ENCODE data around the gene PCNT.

The PCNT gene

DNA sequence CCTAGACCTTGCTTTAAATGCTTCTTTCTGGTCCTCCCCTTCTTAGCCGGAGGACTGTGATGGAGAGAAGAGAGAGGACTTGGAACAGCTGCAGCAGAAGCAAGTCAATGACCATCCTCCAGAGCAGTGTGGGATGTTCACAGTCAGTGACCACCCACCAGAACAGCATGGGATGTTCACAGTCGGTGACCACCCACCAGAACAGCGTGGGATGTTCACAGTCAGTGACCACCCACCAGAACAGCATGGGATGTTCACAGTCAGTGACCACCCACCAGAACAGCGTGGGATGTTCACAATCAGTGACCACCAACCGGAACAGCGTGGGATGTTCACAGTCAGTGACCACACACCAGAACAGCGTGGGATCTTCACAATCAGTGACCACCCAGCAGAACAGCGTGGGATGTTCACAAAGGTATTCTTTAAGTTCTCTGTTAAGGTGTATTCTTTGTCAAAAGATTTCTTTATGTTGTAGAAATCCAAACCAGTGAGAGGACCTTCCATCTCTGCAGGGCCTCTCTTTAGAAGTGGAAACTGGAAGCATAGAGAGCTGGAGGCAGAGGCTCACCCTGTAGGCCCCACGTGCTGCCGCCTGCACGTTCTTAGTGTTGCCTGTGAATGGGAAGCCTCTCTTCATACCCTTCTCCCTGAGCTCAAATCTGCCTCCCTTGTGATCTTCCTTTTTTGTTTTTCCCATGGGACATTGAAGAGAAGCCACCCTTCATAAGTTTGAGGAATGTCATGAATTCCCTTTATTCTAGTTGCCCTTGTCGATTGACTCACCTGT is 10.6 kb downstream of the PCNT start:
- no peak for DNase-seq (ENCODE audit: low read depth in 1 of 2, low spot score in 1 of 2)

GRCh38 chr21:46336603-46337002 is 12.6 kb downstream of the PCNT start:
- DNase-seq (ENCODE audit: low read depth in 1 of 2, low spot score in 1 of 2), result no peak

DNA sequence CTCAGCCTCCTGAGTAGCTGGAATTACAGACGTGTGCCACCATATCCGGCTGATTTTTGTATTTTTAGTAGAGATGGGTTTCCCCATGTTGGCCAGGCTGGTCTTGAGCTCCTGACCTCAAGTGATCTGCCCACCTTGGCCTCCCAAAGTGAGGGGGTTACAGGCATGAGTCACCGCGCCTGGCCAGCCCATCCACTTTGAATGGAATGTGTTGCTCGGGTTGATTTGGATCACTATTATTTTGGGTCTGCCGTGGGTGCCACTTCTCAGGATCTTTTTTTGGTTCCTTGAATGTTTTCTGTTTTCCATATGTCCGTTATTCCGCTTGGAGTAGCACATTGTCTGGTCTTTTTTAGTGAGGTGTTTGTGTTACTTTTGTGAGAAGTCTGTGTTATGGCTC is 17.0 kb downstream of the PCNT start:
- DNase-seq (ENCODE audit: low read depth in 1 of 2, low spot score in 1 of 2), result no peak

GRCh38 chr21:46344219-46344915 is 20.4 kb downstream of the PCNT start:
- DNase-seq (ENCODE audit: low read depth in 1 of 2, low spot score in 1 of 2), result no peak

- no peak for DNase-seq (ENCODE audit: low read depth in 1 of 2, low spot score in 1 of 2)
Observed at GRCh38 chr21:46345861-46346260, 21.9 kb downstream of the PCNT start.

- DNase-seq (ENCODE audit: low read depth in 1 of 2, low spot score in 1 of 2), result no peak
Observed at GRCh38 chr21:46346296-46347202, 22.6 kb downstream of the PCNT start.

DNA sequence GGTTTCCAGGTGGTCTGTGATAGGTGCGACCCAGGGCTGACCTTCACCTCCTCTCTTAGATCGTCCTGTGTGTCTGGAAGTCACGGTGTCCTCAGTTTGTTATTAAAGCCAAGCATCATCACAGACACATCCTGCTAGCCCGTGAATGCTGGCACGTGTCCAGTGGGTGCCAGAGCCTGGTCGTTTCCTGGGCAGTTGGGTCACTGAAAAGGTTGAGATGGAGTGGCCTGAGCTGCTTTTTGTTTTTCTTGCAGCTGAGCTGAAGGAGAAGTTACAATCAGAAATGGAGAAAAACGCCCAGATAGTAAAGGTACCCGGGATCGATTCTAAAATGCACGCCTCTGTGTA is 23.2 kb downstream of the PCNT start:
- DNase-seq (ENCODE audit: low read depth in 1 of 2, low spot score in 1 of 2), result no peak

DNA sequence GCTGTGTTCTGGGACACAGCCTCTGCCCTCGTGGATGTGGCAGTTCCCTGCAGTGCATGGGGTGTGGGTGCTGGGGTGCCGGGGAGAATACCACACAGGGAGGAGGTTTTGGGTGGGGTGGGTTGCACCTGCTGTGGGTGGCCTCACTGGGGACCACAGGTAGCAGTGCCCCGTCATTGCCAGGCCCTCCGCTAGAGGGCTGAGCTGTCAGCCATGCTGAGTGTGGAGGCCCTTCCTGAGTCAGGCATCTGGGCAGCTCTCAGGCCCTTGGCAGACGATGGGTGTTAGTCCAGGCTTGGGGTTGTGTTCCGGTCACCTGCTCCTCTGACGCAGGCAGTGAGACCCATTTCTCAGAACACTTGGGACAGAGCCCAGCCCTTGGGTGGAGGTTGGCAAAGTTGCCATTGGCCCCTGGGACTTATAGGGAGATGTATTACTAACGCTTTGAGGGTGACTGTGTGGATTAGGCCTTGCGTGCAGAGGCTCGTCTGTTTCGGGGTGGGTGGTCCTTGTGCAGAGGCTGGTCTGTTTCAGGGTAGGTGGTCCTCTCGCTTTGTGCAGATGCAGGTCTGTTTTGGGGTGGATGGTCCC is 23.9 kb downstream of the PCNT start:
- DNase-seq (ENCODE audit: low read depth in 1 of 2, low spot score in 1 of 2), result no peak

GRCh38 chr21:46349134-46349760 is 25.3 kb downstream of the PCNT start:
- no peak for DNase-seq (ENCODE audit: low read depth in 1 of 2, low spot score in 1 of 2)

GRCh38 chr21:46350571-46350970 is 26.6 kb downstream of the PCNT start:
- DNase-seq (ENCODE audit: low read depth in 1 of 2, low spot score in 1 of 2), result no peak

GRCh38 chr21:46350981-46351380 is 27.0 kb downstream of the PCNT start:
- no peak for DNase-seq (ENCODE audit: low read depth in 1 of 2, low spot score in 1 of 2)

GRCh38 chr21:46351476-46352163 is 27.7 kb downstream of the PCNT start:
- no peak for DNase-seq (ENCODE audit: low read depth in 1 of 2, low spot score in 1 of 2)

DNA sequence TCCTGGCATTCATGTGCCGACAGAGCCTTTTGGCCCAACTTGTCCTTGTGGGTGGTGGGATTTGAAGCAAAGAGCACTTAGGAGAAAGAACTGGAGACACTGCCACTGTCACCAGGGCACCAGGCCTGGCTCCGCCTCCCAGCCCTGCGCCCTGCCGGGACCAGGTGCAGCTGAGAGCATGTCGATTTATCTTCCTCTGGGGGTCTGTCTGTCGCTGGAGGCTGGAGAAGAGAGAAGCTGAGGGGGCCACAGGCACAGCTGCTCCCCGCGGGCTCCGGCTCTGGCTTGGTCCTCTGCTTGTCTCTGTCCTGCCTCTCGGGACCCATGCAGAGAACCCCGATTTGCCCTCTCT is 28.2 kb downstream of the PCNT start:
- no peak for DNase-seq (ENCODE audit: low read depth in 1 of 2, low spot score in 1 of 2)

DNA sequence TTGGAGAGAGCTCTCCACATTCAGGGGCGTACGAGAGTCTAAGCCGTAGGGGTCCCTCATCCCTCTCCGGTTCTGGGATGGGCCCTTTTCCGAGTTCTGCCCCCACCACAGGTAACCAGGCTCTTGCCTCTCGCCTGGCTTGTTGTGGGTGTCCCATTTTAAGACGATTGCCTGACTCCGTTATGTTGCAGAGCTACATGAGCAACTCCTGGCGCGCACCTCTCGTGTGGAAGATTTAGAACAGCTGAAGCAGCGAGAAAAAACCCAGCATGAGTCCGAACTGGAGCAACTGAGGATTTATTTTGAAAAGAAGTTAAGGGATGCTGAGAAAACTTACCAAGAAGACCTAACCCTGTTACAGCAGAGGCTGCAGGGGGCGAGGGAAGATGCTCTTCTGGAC is 29.0 kb downstream of the PCNT start:
- no peak for DNase-seq (ENCODE audit: low read depth in 1 of 2, low spot score in 1 of 2)

DNA sequence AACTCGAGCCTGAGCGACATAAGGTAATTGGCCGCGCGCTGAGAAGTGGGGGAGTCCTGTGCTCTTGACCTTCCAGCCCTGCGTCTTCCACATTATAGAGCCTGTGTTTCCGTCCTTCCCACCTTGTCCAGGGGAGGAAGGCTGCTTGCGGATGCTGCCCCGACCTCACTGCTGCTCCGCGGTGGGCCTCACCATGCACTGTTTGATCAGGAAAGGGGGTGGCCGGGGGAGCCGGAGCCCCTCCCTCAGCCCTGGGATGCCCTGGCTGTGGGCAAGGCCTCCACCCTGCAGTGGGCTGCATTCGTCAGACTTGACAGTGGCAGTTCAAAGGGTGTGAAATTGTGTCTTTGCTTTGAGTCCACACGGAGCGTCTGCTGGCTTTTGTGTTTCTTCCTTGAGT is 30.1 kb downstream of the PCNT start:
- DNase-seq (ENCODE audit: low read depth in 1 of 2, low spot score in 1 of 2), result no peak

DNA sequence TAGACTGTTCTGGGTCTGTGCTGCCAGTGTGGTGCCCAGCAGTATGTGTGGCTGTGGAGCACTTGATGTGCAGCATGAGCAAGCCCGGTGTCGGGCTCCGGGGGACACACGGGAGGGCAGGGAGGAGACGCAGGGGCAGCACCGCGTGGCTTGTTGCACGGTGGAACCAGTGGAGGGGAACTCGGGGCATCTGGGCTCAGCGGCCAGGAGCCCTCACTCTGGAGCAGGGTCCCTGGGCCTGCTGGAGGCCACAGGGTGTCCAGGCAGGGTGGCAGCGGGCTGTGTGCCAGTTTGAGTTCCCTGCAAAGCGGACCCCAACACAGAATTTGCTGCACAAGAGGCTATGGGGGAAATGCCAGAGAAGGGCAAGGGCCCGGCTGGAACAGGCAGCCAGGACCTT is 30.6 kb downstream of the PCNT start:
- DNase-seq (ENCODE audit: low read depth in 1 of 2, low spot score in 1 of 2), result no peak

DNA sequence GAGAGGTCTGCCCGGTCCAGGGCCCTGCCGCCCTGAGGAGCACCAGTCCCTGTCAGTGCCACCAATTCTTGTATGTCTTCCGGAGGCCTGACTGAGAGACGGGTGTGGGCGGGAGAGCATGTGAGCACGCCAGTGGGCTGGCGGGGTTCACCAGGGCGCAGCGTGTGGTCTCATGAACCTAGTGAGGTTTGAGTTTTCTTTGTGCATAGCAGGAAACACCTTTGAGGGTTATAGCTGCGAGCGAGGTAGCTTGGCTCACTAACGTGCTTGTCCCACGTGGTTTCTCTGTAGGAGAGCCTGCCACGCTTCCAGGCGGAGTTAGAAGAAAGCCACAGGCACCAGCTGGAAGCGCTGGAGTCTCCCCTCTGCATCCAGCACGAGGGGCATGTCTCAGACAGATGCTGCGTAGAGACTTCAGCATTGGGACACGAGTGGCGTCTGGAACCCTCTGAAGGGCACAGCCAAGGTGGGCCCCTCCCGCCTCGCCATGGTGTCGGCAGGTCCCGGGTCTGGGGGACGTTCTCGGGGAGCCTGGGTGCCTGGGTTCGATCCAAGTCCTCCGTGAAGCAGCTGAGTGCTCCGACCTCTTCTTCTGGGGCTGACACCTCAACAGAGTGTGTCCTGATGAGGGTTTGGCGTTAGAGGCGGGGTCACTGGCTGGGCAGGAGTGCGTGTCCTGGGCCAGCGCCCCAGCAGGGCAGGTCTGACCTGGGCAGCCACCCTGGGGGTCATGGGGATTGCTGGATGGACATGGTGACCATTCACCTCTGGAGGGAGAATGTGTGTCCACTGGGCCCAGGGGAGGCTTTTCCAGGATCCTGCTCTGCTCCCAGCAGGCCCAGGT is 31.4 kb downstream of the PCNT start:
- no peak for DNase-seq (ENCODE audit: low read depth in 1 of 2, low spot score in 1 of 2)

- DNase-seq (ENCODE audit: low read depth in 1 of 2, low spot score in 1 of 2), result no peak
Observed at GRCh38 chr21:46356005-46356338, 32.0 kb downstream of the PCNT start.

DNA sequence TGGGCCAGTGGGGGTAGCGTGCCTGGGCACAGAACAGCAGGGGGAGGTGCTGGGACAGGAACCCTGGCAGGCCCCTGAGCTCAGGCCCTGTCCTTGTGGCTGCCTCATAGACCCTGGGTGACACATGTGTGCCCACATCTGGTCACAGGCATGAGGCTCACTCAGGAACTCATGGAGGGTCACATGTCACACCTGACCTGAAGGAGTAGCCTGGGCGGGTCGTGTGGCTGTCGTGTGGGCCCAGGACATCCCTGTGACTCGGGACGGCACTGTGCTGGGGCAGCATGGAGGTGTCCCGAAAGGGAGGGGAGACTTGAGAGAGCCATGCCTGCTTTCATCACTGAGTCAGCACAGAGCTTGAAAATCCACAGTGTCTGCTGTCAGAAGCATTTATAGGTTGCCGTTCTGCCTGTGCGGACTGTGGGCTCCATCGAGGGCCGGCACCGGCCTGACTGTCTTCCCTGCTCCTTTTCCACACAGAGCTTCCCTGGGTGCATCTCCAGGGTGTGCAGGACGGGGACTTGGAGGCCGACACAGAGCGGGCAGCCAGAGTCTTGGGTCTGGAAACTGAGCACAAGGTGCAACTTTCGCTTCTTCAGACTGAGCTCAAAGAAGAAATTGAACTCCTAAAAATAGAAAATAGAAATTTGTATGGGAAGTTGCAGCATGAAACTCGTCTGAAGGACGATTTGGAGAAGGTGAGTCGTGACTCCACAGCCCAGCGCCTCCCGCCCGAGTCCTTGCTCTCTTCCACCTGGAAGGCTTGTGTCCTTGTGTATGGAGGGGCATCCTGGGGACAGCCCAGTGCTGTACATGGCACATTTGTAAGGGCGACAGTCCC is 32.8 kb downstream of the PCNT start:
- DNase-seq (ENCODE audit: low read depth in 1 of 2, low spot score in 1 of 2), result no peak

All from stimulated activated CD4-positive, alpha-beta T cell treated with anti-CD3 and anti-CD28 coated beads, Interleukin-15, amount 100 ng/mL, for 1 hour (primary cell).